Embryonic facial prominence (tissue), 1 donor: ENCODE results near the gene TSPAN18.

Experiments used
- DNase-seq: peaks from one replicate; pipeline ENCODE4 v3.0.0-alpha.2; 2016; ENCODE audit errors: extremely low spot score

The TSPAN18 gene, protein sequence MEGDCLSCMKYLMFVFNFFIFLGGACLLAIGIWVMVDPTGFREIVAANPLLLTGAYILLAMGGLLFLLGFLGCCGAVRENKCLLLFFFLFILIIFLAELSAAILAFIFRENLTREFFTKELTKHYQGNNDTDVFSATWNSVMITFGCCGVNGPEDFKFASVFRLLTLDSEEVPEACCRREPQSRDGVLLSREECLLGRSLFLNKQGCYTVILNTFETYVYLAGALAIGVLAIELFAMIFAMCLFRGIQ

DNA sequence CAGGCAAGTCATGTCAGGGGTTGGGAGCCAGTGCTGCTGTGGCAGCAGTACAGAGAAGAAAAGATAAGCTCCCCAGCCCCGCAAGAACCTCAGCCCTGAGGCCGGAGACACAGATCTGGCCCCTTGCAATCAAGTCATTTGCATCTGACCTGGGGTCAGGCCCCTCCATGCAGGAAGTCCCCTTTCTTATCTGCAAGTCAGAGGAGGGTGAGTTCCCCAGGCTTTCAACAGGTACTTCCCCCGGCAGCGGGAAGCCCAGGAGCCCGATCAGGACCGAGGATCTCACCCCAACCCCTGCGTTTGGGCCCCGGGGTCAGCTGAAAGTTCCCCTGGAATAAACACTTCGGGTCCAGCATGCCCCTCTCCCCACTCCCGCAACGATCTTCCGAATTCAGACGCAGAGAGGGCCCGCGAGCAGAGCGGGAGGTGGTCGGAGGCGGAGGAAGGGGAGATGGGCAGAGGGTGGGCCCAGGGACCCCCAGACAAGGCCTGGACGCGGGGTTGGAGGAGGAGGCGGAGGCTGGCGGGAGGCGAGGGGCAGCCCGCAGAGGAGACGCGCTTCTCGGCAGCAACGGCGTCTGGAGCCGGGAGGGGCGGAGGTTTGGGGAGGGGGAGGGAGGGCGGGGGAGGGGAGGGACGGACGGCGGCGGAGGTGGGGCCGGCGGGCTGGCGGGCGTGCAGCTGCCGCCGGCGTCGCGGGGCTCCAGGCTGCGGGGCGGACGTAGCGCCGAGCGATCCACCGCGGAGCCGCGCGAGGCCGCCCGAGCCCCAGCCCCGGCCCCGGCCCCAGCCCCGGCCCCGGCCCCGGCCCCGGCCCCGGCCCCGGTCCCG is at the start of gene TSPAN18:
TSS of gene TSPAN18 (plus strand) at position 680 of the 831 bp plus-strand sequence. CDS start 179,455 bp downstream, outside the sequence.
- DNase-seq, result no peak

DNA sequence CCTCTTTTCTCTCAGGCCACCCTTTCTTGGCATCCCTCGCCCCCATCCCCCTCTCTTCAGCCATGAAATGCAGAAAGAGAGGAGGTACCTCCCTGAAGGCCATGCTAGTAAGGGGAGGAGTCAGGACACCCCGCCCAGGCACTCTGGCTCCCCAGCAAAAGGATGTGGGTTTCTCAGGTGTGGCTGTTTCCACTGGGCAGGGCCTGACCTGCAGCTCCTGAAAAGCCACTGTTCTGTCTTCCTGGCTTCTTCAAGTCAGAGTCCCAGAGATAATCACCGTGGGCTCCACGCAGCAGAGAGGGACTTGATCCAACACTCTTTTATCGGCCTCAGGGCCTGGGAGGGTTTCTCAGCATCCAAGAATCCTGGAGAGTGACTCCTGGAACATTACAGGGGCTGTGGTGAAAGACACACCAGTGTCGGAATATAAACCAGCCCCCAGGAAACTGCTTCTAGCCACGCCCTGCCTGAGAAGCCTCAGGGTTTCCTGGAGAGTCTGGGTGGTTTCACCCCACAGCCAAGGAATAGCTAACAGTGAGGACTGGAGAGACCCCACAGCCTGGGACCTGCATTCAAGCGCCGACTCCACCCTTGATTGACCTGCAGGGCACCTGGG is 45.7 kb upstream of the TSPAN18 start:
- DNase-seq, result no peak

DNA sequence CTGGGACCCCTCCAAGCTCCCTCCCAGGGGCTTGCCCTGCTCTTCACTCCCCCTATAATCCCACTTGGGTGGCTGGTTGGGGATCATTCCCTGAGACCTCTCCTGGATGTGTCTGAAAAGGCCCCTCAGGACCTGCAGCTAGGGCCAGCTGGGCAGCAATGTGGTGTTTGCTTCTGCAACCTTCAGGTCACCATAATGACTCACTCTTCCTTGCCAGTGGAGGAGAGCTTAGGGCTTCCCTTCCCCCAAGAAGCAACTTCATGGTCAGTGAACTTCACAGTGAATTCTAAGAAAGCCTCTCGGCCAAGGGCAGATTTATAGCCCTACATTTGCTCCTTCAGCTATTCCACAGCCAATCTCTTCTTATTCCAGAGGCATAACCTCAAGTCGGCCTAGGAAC is 45.1 kb upstream of the TSPAN18 start:
- DNase-seq, result no peak

DNA sequence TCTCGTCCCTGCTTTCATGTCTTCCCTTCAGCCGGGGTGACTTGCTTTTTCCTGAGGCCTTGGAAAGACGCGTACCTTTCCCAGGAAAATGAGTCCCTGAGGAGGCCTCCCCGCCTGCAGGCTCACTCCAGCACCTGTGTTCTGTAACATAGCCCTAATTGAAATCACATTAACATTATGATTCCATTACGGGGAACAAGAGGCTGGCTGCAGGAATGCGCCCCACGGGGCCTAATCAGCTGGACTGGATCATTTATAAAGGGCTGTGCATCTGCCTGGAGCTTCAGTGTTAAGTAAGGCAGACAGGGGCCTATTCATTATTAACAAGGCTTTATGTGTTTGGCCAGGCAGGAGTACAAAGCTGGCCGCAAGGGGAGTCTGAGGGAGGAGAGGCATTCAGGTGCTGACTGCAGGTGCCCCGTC is 41.9 kb upstream of the TSPAN18 start:
- no peak for DNase-seq

DNA sequence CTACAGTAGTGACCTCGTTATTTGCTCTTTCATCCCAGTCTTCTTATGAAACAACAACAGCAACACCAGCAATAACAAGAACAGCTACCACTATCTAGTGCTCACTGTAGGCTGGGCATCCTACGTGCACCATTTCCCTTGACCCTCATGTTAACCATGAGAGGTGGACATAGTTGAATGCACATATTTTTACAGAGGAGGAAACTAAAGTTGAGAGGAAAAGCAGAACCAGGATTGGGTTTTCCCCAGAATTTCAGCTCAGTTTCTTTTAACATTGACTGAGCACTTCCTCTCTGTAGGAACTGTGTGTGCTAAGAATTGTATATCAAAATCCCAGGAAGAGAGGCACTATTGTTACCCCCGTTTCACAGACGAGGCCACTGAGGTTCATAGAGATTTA is 39.4 kb upstream of the TSPAN18 start:
- DNase-seq, result no peak

DNA sequence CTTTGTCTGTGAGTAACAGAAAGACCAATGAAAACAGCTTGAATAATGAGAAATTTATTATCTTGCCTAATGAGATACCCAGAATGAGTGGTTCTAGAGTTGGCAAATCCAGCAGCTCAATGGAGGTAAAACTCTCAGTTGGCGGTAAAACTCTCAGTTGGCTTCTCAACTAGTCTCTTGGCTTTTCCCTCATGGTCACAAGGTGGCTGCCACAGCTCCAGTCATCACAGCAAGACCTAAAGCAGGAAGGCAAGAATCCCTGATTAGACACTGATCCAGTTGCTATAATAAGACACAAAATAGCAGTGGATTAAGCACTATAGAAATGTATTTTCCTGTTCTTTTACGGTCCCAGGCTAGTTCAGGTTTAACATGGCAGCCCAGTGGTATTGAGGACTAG is 37.5 kb upstream of the TSPAN18 start:
- DNase-seq, result no peak

DNA sequence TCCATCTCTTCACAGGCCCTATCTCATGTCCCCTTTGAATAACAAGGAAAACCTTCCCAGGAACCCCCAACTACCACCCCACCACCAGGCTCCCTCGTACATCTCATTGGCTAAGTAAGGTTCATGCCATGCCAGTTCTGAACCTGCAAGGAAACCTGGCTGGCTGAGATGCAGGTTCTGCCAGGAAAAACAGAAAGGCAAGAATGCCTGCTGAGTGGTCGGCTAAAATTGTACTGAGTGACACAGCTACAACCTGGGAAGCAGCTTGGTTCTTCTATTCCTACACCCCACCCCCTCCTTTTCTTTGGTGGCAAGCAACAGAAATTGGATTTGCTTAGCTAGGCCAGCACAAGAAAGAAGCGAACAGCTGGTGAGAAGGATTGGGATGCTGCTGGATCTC is 36.1 kb upstream of the TSPAN18 start:
- DNase-seq, result no peak

DNA sequence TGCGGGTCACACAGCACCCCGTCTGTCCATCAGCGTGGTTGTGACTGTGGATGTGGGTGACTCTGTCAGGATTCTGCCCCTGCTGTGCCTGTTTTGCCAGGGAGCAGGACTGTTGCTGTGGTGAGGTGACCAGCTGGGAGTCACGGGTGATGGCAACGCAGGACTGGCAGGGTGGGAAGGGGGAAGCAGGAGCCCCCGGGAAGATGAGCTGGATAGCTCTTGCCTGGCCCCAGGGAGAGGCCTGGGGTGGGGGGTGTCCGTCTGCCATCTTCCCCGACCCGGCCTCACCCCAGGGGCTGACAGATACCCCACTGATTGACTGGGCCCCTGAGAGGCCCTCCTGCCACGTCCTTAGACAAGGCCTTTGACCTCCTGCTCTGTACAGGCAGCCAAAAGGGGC is 34.3 kb upstream of the TSPAN18 start:
- DNase-seq, result no peak

DNA sequence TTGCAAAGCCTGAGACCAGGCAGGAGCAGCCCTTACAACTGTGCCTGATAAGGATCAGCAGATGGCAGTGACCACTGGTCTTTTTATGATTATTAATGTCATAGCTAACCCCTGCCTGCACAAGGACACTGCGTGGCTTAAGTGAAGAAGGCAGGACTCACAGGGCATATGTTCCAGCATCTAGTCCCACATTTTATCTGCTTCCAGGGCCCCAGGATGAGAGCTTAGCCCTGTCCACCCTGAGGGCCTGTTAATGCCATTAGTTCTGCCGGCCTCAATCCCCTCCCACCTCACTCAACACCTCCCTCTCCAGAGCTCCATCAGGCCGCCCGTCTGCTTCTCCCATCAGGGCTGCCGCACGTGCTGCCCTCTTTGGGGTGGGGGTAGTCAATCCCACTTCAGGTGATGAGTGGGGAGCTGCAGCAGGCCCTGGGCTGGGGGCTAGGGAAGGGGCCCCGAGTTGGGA is 33.1 kb upstream of the TSPAN18 start:
- DNase-seq, result no peak

DNA sequence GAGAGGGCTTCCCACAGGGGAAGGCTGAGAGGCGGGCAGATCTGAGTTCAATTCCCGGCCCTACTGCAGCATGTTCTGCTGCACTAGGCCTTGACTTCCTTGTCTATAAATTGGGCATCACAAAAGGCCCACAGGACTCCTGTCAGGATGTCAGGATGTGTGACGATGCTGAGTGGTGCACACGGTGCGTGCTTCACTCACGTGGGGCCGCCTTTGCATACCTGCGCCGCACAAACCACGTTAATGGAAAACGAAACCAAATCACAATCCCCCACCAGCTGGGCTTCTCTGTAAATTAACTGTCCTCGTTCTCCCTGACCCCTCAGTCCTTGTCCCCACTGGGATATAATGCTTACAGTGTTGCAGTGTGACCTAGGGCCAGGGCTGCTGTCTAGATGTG is 32.3 kb upstream of the TSPAN18 start:
- no peak for DNase-seq

DNA sequence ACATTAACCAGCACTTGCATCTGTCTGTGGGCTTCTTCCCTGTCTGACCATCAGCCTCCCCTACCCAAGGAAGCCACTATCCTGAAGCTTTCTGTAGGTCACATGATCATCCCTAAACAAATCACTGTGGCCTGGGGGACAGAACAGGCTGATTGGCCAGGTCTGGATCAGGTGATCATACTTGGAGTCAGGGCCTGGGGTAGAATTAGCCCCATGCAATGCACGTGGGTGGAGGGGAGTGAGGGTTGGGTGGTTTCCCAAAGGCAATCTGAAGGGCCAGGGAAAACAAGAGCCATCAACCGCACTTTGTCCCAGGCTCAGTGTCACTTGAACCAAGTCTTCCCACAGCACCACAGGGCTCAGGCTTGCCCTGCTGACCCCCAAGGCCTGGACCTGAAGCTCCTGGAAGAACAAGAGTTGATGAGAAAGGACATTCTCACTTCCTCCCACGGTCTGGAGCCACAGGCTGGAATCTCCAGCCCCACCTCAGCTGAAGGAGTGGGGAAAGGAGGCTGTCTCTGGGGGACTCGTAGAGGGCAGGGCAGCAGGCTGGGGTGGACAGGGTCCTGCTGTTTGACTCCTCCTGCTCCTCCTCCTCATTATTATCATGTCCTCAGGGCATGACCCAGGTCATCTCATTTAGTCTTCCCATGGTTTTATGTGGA is 31.5 kb upstream of the TSPAN18 start:
- DNase-seq, result no peak

DNA sequence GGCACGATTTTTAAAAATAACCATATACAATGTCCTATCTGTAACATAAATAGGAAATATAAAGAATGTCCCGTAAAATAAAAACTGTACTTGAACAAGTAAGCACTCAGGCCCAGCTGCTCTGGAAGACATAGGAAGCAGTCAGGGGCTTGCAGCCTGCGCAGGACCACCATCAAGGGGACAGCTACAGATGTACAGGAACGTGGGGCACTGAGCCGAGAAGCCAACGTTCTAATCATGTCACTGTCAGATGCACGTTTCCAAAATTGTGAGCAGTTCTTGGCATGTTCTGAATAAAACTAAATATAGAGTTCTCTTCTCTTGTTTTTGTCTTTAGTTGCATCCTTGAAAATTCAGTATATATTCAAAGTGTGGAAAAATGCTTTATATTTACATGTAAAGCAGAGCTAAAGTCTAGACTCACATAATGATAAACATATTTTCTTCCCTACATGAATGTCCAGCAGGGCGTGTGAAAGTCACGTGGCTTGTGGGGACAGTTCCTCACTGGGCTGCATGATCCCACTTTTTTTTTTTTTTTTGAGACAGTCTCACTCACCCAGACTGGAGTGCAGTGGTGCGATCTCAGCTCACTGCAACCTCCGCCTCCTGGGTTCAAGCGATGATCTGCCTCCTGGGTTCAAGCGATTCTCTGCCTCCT is 28.4 kb upstream of the TSPAN18 start:
- DNase-seq, result no peak

DNA sequence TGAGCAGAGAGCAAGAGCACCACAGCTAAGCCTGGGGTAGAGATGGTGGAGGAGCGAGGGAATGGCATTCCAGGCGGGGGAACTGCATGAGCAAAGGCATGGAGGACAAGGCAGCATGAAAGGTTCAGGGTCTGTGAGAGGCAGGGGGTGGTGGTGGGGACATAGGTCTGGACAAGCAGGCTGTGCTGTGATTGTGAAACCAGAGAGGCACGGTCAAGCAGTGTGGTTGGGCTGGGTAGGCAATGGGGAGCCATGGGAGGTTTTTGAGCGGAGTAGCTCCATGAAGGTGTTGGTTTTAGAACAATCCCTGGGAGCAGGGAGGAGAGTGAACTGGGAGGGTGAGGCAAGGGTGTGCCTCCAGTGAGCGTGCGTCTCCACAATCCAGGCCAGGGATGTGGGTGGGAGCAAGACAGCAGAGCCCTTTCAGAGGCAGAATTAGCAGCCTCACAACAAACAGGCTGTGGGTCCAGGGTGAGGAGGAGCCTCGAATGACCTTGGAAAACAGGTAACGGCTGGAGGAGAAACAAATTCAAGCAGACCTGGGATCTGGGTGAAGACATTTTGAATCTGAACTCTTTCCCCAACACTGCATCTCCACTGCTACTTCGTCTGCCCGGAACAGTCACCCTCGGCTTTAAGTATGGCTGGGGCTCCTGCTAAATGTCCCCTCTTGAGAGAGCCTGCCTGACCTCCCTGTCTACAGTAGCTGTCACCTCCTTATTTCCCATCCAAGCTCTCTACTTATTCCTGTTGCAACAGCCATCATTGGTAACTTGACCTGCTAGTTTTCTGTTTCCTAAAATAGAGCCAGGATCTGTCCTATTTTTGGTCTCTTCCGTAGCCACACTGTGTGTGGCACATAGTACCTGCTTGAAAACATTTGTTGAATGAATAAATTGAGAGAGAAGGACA is 27.0 kb upstream of the TSPAN18 start:
- no peak for DNase-seq

DNA sequence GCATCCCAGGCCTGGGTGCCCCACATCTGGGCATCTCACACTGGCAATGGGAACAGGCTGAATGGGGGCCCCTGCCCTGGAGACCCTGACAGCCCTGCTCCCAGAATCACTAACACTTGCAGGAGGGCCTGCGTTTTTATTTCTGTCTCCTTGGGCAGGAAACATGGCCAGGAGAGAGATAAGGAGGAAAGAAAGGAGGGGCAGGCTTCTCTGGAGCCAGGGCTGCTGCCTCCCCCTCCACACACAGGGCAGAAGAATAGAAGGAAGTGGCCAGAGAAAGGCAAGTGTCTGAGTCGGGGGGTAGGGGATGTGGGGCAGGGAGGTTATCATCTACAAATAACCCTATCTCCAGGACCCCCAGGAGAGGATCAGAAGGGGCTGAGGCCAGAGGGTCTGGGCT is 25.5 kb upstream of the TSPAN18 start:
- no peak for DNase-seq

DNA sequence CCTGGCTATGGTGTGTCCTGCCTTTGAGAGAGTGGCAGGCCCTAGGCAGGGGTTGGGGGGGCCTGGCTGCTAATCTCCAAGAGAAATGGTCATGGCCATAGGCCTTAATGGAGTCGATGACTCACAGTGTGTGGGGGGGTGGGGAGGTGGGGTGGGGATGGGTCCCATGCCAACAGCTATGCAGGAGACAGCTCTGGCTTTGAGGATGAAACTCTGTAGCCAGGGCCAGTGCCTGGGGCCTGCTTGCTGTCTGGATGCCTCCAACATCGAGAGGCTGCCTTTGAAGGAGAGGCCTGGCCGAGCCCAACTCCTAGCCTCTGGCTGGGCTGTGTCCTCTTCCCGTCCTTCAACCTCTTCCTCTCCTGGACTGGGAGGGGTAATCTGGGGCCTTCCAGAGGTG is 23.9 kb upstream of the TSPAN18 start:
- no peak for DNase-seq

DNA sequence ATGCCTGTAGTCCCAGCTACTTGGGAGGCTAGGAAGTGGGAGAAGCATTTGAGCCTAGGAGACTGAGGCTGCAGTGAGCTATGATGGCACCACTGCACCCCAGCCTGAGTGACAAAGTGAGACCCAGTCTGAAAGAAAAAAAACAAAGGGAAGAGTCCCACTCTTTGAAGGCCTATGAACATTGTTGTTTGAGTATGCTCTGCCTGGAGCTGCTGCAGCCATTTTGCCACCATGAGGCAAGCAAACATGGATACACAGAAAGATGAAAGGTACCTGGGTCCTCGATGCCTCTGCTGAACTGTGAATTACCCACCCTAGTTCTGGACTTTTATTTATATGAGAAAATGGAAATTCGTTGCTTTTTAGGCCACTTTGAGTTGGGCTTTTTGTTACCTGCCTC is 19.7 kb upstream of the TSPAN18 start:
- DNase-seq, result no peak

DNA sequence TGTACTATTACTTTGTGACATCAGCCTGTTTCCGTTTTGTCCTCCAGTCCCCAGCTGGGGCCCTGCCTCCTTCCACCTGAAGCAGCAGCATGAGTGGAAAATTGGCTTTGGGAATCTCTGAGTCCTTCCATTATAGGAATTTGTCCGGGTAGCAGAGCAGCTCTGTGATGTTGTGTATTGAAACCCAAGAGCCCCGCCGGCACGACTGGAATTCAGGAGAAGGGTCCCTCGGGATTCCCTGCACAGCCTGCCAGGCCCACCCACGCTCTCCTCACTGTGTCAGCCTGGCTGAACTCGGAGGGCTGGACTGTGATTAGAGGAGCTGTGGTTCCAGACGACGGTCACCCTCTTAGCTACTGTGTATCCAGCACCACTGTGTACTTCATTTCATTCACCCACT is 18.8 kb upstream of the TSPAN18 start:
- DNase-seq, result no peak

DNA sequence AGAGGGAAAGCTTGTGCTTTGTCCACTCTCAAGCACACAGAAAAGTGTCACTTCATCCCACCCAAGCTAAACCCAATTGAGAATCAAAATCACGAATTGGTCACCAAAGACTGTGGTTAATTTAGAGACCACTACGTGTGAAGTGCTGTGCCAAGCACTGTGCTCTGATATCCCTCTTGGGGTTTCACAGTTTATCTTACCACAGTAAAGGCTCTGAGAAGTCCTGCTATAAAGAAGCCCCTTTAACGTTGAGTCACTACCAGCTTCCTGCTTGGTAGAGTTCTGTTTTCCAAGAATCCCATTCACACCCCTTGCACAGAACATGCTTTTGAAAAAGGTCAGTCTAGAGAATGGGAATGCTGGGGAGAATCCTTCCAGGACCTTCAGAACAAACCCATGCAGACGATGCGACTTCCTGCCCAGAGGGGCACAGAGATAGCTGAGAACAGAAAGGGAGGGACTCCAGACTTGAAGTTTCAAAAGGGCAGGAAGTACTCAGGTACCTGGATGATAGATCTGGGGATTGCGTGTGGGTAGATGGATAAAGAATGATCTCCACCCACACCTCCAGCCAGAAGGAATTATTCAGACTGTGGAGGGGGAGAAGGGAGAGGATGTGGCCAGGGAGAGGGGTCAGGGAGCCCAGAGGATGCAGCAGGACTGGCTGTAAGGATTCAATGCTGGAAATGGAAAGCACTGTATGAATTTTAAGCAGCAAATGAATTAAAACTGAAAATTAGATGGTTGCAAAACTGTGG is 18.1 kb upstream of the TSPAN18 start:
- no peak for DNase-seq

DNA sequence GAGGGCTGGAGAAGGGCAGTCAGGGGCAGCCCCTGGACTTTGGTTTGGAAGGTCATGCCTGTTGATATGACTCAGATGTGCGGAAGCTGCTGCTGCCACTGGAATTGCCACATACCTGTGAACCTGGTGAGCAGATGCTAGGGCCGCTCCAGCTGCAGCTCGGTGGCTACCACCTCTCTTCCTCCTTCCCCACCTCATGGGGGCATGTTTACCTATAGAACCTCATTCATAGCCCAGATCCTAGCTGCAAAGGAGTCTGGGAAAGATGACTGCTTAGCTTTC is 17.5 kb upstream of the TSPAN18 start:
- no peak for DNase-seq

DNA sequence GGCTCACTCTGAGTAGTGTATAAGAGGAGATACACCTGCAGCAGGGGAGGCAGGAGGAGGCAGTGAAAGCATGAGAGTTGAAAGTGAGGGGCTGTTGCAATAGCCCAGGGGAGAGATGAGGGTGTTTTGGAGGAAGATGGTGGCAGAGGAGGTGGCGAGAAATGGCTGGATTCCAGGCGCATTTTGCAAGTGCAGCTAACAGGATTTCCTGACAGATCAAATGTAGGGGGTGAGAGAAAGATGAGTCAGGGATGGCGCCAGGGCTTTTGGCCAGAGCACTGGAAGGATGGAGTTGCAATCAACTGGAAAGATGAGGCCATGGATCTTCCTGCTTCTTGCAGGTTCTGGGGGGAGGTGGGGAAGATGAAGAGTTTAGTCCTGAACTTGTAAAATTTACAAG is 16.8 kb upstream of the TSPAN18 start:
- DNase-seq, result no peak
